GM12891 (cell line): ENCODE data around the gene GINM1.

Experiments used
- POLR2A ChIP-seq: IDR thresholded peaks from 2 replicates; pipeline ENCODE4 v1.6.1; 2011; ENCODE audit warnings: low read depth, low read length, control low read depth
- POLR2AphosphoS5 ChIP-seq: IDR thresholded peaks from 2 replicates; pipeline ENCODE4 v1.6.1; 2011; ENCODE audit warnings: low read depth, low read length, control low read depth

DNA sequence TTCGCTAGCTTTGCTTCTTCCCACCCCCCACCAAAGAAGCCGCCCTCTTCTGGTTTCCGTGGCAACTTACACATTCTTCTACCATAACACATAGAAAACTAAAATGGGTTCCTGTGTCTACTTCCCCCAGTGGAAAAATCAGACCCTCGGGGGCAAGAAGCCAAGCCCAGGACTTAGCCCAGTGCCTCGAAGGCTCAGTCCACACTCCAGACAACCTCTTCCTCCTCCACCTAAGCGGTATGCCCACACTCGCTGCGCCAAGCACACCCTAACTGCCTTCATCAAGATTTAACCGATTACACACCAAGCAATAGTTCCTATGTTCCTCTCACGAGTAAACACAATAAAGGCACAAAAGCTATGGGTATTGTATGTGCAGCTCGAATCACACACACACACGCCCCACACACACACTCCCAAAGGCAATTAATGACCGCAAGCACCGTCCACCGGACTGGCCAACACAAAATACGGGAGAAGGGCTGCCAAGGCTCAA is 20.9 kb upstream of the GINM1 start:
- TF ChIP-seq POLR2A: no peak
- TF ChIP-seq POLR2AphosphoS5: no peak
